Measurements from ENCODE around the gene ZFPM1.

Gene ZFPM1

DNA sequence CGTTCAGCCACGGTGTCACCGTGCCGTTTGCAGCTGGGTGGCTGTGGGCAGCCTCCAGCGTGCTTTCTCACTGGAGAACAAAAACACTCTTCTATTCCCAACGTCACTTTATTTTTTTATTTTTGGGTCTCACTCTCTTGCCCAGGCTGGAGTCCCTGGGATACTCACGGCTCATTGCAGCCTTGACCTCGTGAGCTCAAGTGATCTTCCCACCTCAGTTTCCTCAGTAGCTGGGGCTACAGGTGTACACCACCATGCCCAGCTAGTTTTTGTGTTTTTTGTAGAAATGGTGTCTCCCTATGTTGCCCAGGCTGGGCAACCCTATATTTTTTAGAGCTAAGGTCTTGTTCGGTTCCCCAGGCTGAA, 82.8 kb downstream of the ZFPM1 start:
- TF ChIP-seq POLR2A (IDR thresholded peaks at IDR 0.05; ENCODE audit: low read depth, low read length), result no peak; the same call in 1 of the 2 replicates
- DNase-seq (ENCODE audit: insufficient read length, low spot score) (no peak), FAIRE-seq (no peak)

GRCh38 chr16:88536510-88536909, 83.4 kb downstream of the ZFPM1 start:
- TF ChIP-seq POLR2A (IDR thresholded peaks at IDR 0.05; ENCODE audit: low read depth, low read length), result no peak
- no peak for FAIRE-seq
- DNase-seq (ENCODE audit: insufficient read length, low spot score), result no peak

DNA sequence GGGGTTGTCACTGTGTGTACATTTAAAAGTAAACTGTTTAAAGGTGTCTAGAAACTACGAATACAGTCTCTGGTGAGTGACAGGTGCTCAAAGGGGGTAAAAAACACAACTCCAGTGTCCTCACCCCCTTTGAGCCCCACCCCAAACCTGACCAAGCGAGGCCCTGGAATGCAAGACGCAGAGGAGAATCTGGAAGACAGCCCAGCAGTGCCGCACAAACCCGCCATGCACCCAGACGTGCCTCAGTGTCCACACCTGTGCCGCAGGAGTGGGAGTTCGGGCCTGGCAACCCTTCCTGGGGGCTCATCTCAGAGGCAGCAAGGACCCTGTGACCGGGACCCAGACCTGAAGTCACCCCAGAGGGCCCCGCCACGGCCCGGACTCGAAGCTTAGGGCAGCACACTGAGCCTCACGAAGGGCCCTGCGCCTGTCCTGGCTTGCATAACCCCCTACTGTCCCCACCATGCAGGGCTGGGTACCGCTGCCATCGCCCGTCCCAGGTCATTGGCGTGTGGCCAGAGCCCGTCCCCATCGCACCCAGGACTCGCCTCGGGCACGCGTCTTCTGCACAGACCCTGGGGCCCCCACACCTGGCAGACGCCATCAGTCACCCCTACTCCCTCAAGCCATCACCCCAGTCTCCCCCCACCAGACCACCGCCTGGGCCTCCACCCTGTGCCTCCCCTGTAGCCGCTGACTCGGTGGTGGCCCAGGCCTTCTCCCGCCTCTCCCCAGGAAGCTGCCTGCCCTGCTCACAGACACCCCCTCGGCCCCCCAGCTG, 84.1 kb downstream of the ZFPM1 start:
- no peak for DNase-seq (ENCODE audit: insufficient read length, low spot score)
- FAIRE-seq, result no peak
- no peak for TF ChIP-seq POLR2A (IDR thresholded peaks at IDR 0.05; ENCODE audit: low read depth, low read length)

DNA sequence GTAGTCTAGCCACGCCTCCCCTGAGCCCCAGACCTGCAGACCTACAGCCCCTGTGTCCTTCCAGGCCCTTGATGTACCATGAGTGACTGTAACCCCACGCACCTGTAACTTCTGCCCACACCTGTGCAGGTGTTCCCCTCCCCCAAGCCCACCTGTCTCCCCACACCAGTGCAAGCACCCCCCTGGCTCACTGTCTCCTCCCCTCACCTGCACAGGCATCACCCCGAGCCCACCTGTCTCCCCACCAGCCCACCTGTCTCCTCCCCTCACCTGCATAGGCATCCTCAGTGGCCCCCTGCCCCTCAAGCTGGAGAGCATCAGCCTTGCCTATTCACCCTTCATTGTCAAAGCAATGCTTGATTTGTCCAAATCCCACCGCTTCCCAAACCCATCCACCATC, 84.8 kb downstream of the ZFPM1 start:
- TF ChIP-seq POLR2A (IDR thresholded peaks at IDR 0.05; ENCODE audit: low read depth, low read length), result no peak
- FAIRE-seq (no peak), DNase-seq (ENCODE audit: insufficient read length, low spot score) (no peak)

DNA sequence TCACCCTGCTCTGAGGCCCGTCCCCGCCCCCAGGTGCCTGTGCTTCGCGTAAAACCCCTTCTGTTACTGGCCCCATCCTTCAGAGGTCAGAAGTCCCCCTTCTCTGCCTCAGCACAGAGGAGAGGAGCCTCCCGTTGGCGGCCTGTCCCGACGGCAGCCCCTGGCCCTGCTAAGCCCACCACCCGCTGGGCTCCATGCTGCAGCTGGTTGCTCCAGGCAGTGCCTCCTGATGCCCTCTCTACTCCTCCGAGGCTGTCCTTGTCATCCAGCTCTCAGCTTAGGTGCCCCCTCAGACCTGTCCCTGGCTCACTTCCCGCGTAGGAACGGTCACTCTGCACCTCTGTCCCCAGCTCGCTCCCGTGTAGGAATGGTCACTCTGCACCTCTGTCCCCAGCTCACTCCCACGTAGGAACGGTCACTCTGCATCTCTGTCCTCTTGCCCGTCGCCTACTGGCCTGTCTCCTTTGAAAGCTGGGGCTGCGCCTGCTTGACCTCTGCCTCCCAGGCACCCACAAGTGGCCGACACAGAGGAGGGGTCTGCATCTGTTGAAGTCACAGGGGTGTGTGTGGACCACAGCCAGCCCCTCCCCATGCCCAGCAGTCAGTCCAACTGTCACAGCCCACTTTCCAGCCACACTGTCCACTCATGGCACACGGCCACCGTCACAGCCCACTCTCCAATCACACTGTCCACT, 85.4 kb downstream of the ZFPM1 start:
- FAIRE-seq (no peak), DNase-seq (ENCODE audit: insufficient read length, low spot score) (no peak)
- TF ChIP-seq POLR2A (IDR thresholded peaks at IDR 0.05; ENCODE audit: low read depth, low read length), result no peak

DNA sequence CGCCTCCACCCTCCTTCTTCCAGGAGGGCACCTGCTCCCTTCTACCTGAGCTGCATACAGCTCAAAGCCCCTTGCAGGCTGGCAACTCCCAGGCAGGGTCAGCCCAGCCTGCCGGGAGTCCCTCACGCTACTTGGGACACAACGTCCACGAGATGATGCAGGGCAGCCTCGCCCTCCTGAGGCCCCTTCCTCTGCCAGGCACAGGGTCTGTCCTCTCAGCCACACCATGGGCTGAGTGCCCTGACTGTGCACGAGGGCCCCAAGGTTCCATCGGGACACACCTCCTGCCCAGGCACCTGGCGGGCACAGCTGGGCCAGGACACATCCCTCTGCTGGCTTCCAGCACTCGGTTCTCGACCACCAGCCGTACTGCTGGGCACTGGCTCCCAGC, 86.2 kb downstream of the ZFPM1 start:
- DNase-seq (ENCODE audit: insufficient read length, low spot score) (no peak), FAIRE-seq (no peak)
- no peak for TF ChIP-seq POLR2A (IDR thresholded peaks at IDR 0.05; ENCODE audit: low read depth, low read length)

DNA sequence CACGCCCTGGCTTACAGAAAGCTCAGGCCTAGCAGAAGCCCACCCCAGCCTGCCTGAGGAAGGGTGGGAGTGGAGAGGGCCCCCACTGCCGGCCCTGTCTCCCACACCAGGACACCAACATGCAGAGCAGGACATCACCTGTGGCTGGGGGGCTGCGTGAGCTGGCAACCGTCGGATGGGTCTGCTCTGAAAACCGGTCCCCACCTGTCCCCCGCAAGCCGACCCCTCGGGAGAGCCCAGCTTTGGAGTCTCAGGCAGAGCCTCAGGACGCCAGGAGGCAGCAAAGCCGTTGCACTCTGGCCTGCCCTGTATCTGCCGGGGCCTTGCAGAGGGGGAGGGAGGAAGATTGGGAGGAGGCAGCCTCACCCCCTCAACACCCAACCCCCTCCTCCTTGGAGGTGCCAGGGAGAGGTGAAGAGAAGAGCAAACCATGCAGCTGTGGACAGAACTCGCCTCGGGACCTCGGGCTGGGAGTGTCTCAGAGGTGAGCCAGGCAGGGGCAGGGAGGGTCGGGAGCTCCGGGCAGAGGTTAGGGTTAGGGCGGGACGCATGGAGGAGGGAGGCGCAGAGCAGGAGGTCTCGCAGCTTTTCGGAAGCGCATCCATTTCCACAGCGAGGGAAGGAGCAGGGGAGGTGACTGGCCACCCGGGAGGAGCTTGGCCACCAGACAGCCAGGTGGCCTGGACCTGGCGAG, 86.7 kb downstream of the ZFPM1 start:
- FAIRE-seq, result no peak
- DNase-seq (ENCODE audit: insufficient read length, low spot score), result no peak
- no peak for TF ChIP-seq POLR2A (IDR thresholded peaks at IDR 0.05; ENCODE audit: low read depth, low read length)

DNA sequence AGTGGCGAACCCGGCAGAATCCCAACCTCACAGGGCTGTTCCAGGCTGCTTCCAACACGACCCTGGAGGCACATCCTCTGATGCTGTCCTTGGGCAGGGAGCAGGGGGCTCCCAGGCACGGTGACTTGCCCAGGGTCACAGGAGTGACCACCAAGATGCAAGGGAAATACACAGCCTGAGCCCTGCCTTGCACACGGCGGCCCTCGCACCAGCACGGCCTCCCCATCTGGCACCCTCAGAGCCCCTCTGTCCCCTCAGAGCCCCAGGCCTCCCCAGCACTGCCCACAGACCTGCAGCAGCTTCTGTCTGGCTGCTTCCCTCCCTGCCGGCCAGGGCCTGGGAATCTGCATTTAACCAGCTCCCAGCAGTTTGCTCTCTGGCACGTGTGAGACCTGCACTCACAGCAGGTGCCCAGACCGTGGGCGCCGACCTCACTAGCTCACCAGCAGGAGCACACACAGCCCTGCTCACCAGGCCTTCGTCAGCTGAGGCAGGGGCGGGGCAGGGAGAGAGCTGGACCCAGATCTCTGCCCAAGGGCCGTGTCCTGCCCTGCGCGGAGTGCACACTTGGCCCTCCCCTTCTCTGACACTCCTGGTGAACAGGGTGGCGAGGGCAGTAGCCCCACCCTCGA, 87.4 kb downstream of the ZFPM1 start:
- FAIRE-seq (no peak), DNase-seq (ENCODE audit: insufficient read length, low spot score) (no peak)
- TF ChIP-seq POLR2A (IDR thresholded peaks at IDR 0.05; ENCODE audit: low read depth, low read length), result no peak

DNA sequence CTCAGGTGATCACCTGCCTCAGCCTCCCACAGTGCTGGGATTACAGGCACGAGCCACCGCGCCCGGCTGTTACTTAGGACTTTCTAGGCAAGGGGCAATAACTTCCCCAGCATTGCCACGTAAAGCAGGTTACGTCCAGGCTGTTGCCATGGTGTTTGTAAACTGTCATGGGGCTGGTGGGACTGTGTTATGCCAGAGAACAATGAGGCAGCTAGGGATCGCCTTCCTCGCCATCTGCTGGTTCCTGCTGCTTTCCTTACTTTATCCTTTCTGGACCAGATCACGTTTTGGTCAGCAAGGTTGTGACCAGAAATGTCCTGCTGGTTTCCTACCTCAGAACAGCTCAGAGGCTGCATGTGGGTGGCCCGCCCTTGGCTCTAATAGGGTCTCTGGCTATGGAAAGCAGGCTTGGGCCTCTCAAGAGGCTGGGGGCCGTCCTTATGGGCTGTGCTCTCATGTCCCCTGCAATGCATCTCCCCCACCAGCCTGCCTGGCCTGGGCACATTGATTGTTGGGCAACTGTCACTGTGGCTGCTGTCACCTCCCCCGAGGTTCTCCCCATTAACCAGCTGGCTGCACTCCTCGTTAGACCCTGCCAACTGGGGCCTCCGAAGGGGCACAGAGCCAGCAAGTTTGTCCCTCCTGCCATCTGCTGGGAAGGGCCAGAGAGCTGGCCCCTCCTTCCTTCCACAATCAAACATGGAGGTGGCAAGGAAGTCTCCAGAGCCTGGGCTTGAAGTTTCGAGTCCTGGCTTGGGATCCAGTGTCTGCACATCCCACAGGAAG, 88.9 kb downstream of the ZFPM1 start:
- no peak for DNase-seq (ENCODE audit: insufficient read length, low spot score)
- FAIRE-seq, result no peak
- no peak for TF ChIP-seq POLR2A (IDR thresholded peaks at IDR 0.05; ENCODE audit: low read depth, low read length)

- no peak for TF ChIP-seq POLR2A (IDR thresholded peaks at IDR 0.05; ENCODE audit: low read depth, low read length)
- FAIRE-seq, result no peak
- DNase-seq (ENCODE audit: insufficient read length, low spot score), result no peak
Measured at GRCh38 chr16:88543230-88543813, 90.2 kb downstream of the ZFPM1 start.

- no peak for DNase-seq (ENCODE audit: insufficient read length, low spot score)
- no peak for FAIRE-seq
- TF ChIP-seq POLR2A (IDR thresholded peaks at IDR 0.05; ENCODE audit: low read depth, low read length), result no peak
Measured at GRCh38 chr16:88545781-88546180, 92.7 kb downstream of the ZFPM1 start.

- no peak for TF ChIP-seq POLR2A (IDR thresholded peaks at IDR 0.05; ENCODE audit: low read depth, low read length)
- DNase-seq (ENCODE audit: insufficient read length, low spot score), result no peak
- FAIRE-seq, result no peak
Measured at GRCh38 chr16:88548131-88548874, 95.2 kb downstream of the ZFPM1 start.
